Activated naive CD8-positive, alpha-beta T cell treated with anti-CD3 and anti-CD28 coated beads, Interleukin-2, amount 50 U/mL, for 16 hours (primary cell): ENCODE data around the gene ARAP1.

Experiments used
- DNase-seq: peaks from one replicate; pipeline ENCODE4 v3.0.0-alpha.2; 2020; ENCODE audit warnings: low read depth, low spot score

ARAP1 gene

DNA sequence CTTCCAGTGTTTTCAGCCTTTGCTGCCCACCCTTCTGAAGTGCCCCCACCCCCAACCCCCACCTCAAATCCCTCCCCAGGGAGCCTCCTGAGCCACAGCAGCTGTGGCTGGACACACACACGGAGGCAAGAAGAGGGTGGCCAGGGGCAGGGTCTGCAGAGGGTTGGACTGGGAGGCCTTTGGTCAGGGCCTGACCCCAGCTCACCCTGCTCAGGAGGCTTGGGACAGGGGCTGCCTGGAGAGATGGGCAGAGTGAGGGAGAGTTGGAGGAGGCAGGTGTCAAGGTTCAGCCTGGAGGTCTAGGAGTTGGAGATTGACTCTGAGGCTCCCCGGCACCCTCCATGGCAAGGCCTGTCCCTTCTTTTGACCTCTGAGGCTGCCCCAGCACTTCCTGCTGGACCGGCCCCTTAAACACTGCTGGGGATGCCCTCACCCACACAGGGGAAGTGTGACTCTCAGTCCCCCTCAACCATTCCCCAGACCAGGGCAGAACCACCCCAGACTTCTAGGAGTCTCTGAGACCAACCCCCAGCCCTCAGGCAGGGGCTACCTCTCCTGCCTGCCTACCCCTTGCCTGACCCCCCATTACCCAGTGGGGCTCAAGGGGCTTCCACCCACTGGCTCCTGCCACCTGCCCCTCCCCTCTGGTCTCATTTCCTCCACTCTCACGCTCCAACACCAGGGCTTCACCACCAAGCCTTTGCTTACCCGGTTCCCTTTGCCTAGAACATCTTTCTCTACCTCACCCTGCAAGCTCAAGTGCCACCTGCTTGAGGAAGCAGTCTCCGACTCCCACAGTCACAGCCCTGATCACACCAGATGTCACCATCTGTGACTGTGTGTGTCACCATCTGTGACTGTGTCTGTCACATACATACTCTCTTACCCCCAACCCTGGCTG, 8.6 kb downstream of the ARAP1 start:
- DNase-seq, result no peak

DNA sequence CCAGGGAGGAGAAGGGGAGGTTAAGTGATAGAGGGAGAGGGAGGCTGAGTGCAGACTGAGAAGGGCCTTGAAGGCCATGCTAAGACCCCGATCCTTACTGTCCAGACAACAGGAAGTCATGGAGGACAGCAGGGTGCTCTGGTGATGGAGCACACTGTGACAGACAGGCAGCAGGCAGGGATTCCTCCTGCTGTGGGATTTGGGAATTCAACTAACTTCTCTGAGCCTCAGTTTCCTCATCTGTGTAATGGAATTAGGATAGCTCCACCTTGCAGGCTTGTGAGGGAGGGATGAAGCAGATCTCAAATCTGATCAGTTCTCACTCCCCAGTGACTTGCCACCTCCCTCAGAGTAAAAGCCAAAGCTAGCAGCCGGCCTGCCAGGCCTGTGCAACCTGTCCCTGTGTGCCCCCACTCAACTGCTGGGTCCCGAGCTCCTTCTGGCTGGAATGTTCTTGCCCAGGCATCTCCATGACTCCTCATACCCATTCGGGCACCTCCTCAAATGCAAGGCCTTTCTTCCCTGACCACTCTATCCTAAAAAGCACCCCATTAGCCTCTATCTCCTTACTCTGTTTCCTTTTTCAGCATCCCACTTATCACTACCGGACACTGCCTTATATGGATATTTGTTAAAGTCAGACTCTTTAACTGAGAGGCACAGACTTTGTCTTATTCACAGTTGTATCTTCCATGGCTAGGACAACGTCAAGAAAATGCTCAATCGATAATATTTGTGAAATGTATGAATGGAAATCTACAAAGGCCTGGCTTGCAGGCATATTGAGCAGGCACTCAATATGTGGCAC, 9.5 kb downstream of the ARAP1 start:
- no peak for DNase-seq

DNA sequence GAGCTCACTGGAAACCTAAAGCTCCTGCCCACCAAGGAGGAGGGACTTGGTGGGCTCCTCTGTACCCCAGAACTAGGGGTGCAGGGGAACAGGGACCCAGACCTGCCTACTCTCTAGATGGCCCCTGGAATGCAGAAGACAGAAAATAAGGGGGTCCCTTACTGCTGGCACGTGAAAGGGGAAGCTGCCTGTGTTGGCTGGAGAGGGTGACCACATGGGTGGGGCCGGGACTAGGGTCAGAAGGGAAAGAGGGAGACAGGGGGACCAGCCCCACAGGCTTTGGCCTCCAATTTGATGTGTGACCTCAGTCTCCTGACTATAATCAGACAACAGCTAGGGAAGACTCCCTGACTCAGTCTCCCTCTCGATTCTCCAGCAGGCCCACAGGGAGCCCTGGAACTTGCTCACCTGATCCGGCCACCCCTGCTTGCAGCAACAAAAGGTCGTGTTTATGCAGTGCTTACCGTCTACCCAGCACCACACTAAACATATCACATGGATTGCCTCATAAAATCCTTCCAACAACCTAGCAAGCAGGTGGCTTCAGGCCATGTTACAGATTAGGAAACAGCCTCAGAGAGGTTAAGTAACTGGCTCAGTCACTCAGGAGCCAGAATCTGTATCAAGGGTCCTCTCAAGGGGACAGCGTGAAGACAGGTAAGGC, 10.2 kb downstream of the ARAP1 start:
- no peak for DNase-seq

- DNase-seq, result no peak
These were observed 10.8 kb downstream of the ARAP1 start for GRCh38 chr11:72741429-72741833.

DNA sequence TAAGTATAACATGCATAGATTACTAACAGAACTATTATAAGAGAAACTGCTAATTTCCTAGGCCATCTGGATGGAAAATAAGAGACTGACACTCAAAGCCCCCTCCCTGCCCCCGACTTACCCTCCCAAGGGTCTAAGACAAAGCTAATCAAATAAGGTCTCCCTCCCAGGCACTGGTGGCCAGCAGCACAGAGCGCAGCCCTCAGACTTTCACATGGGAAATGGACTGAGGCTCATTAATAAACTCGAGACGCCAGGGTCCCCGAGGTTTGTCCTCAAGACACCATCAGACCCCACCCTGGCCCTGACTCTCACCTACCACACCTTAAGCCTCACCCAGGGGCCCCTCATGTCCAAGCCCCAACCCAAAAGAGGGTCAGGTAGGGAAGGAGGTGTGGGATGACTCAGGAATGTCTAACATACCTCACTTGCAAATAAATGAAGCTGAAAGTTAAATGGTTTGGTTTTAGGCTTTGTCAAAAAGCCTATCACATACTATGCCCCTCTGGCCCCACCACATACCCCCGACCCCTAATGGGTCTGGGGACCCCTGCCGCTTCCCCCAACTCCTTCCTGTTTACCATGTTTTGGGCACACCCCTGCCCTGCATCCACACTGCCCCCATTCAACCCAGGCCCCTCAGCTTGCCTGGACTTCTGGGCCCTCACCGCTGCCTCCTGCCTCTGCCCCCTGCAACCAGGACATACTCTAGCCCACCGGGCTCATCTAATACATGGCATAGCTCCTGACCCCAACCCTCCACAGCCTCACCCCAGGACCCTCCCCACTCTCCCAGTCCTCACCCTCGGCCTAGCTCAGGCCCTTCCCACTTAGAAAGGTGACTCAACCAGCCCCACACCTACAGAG, 11.4 kb downstream of the ARAP1 start:
- DNase-seq, result no peak

GRCh38 chr11:72740060-72740424, 12.2 kb downstream of the ARAP1 start:
- no peak for DNase-seq

- DNase-seq, result no peak
These were observed 12.8 kb downstream of the ARAP1 start for GRCh38 chr11:72739240-72740059.

DNA sequence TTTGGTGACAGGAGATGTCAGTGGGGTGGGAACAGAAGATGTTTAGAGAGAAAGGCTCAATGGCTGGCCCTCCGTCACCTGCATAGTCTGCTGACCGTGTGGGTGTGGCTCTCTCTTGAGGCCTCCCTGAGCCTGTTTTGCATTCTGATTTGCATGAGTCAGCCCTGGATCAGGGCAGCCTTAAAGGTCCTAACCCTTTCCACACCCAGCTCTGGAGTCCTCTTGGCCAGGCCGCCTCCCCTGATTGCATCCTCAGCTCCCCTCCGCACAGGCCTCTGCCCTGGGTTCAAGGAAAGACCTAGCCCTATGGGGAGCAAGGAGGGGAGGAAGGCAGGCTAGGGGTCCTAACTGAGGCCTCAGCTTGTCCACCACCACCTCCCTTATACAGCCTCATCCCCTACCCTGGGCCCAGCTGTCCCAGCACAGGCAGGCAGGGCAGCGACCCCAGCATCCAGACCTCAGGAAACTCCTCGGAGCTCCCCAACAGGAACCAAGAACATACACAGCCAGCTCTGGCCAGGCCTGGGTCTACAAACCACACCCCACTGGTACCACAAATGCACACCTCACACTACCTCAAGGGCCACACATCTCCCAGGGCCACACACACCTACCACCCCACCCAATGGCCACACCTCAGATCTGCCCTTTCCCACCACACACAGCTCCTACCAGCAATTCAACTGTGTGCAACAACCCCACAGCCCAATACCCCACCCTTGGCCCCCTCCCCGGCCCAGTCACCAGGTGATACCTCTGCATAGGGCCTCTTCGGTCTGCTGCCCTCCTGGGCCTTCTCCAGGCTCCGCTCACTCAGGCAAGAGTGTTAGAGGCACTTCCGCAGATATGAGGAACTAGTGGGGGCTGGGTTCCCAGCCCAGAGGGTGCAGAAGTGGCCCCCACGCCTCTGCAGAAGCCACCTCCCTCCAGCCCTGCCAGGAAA, 13.7 kb downstream of the ARAP1 start:
- DNase-seq, result no peak

- no peak for DNase-seq
These were observed 14.9 kb downstream of the ARAP1 start for GRCh38 chr11:72737336-72737735.

DNA sequence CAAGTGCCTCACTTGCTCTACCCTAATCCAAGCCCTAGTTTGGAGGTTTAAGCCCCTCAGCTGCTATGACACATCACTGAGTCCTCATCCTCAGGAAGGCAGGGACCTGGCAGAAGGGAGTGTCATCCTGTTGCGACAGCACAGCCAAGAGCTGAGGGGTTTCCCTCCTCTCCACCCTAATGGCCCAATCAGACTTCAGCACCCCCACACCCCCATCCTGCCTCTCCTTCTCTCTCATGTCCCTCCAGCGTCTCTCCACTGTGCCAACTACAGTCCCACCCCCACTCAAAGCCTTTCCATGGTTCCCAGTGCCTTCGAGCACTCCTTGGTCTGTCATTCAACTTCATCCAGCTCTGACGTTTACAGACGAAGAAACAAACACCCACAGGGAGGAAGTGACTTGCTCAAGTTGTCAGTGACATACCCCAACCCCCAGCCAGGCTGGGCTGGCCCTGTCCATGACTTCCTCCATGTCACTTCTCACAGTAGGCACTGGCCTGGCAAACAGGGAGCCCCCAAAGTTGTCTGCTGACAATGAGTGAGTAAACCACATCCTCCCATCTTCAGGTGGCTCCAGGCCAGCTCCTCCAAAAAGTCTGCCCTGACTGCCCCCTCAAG, 15.6 kb downstream of the ARAP1 start:
- DNase-seq, result no peak

- DNase-seq, result no peak
These were observed 16.6 kb downstream of the ARAP1 start for GRCh38 chr11:72735495-72736027.

DNA sequence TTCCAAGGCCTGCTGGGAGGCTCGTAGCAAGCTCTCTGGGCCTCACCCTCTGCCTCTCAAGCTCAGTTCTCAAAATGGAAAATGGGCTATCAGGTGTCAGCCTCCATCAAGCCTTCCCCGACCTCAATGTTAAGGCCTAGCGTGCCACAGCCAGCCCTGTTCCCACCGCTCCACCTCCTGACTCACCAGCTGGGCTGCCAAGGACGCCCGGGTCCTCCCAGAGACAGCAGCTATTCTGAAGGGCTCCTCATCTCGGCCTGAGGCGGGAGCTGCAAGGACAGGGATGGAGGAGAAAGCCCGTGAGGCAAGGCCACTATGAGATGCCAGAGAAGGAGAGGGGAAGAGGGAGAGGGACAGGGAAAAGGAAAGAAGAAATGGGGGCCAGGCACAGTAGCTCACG, 19.9 kb downstream of the ARAP1 start:
- no peak for DNase-seq

DNA sequence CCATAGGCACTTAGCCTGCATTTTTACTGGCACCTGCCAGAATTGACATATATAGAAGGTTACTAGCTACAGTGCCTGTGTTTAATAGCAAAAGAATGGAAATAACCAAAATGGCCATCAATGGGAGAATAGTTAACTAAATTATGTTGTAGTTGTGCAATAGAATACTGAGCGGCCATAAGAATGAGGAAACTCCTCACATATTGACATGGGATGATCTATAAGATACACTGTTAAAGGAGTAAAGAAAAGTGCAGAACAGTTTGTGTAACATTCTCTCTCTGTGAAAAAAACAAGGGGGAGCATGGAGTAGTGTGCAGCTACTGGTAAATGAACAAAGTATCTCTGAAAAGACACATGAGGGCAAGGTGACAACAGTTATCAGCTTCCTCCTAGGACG, 21.5 kb downstream of the ARAP1 start:
- no peak for DNase-seq

GRCh38 chr11:72730243-72730642, 22.0 kb downstream of the ARAP1 start:
- no peak for DNase-seq

GRCh38 chr11:72727521-72727920, 24.7 kb downstream of the ARAP1 start:
- no peak for DNase-seq

GRCh38 chr11:72726266-72727220, 25.7 kb downstream of the ARAP1 start:
- DNase-seq, result no peak

GRCh38 chr11:72725724-72726028, 26.5 kb downstream of the ARAP1 start:
- no peak for DNase-seq
